ENCODE data around the gene NUDT16L1.
"Not testable (repeated sequence)": the region's sequence is repeated elsewhere in the genome, so short reads cannot be mapped to it uniquely, and the experiment has no call there.

The NUDT16L1 gene

DNA sequence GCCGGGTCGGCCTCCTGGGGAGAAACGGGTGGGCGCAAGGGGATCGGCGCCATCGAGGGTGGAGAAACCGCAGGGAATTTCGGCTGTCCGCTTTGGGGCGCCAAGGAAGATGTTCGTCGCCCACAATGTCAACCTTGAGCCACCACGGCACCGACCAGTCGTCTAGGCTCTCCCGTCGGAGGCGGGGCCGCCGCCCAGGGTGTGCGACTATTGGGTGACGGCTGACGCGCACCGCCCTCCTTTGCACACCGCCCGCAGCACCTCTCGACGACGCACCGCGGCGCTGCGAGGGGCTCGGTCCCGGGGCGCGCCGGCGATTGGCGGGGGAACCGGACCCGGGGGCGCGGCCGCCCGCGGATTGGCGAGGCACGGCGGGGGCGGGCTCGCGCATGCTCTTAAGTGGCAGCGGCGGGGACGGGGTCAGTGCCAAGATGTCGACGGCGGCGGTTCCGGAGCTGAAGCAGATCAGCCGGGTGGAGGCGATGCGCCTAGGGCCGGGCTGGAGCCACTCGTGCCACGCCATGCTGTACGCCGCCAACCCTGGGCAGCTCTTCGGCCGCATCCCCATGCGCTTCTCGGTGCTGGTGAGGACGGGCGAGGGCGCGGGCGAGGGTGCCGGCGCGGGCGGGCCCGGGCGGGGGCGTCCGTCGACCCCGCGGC lies at the start of gene NUDT16L1:
Gene NUDT16L1 (plus strand): TSS at position 267 of the 660 bp plus-strand sequence. CDS start 165 bp downstream, at position 432.
- DNase-seq (ENCODE audit: low read depth) = peak; percentile 60

DNA sequence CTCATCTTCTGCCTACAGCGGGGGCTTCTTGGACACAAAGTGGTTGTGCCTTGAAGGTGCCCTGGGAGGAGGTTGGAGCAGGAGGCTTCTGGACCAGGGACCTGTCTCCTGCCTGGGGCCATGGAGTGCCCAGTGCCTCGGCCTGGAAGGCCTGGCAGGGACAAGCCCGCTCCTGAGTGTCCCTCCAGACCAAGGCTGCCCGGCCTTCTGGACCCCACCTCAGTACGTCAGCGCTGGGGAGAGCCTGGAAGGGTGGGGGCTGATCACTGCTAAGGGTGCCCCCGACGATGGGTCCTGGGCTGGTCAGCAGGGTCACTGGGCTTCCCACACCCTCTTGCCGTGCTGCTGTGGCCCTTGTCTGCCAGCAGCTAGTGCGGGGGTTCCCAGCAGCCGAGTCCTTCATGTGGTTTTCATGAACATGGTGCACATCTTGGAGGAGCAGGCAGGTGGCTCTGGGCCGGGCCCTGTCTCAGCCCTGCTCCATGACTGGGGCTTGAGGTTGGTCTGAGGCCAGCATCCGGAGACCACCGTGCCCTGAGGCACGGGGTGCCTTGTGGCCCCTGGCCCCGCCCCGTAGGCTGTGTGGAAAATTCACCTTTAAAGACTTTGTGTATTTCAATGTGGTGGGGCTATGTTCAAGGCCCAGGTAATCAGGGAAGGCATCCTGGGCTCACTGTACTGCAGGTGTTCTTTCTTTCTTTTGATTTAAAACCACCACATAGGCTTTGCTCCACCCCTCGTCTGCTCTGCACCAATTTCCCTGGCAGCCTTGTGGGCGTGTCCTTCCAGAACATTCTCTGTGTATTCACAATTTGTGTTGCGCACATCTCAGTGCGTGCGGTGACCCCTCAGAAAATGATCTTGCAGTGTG lies 46.4 kb upstream of the NUDT16L1 start:
- DNase-seq (ENCODE audit: low read depth) = no peak

DNA sequence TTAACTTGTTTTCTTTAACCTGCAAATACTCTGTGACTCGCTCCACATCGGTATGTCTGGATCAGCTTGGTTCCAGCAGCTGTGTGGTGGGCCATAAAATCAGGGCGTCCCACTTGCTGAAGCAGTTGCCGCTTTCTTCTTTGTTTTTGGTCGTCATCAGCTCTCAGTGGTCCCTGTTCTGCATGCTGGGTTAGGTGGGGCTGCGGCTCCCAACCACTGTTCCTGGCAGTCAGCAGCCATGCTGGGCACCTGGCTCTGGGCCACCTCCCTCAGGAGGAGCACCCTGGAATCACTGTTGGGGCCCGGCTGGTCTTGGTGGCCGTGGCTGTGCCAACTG lies 45.8 kb upstream of the NUDT16L1 start:
- no peak for DNase-seq (ENCODE audit: low read depth)

DNA sequence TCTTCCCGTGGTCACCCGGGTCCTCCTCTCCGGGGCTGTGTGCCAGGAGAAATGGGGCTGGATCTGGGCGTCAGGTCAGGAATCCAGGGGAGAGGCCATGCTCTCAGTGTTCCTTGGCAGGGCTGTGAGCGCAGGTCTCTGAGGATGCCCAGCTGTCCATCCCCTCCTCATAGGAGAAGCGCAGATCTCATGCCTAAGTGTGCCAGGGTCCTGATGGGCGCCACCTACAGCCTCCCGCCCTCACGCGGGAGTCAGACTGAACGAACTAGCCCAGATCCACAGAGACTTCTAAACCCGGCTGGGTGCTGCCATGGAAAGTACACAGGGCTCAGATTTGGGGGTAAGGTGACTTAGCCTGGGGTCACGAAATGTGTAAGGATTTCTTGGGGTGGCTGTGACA lies 44.4 kb upstream of the NUDT16L1 start:
- DNase-seq (ENCODE audit: low read depth) = no peak

DNA sequence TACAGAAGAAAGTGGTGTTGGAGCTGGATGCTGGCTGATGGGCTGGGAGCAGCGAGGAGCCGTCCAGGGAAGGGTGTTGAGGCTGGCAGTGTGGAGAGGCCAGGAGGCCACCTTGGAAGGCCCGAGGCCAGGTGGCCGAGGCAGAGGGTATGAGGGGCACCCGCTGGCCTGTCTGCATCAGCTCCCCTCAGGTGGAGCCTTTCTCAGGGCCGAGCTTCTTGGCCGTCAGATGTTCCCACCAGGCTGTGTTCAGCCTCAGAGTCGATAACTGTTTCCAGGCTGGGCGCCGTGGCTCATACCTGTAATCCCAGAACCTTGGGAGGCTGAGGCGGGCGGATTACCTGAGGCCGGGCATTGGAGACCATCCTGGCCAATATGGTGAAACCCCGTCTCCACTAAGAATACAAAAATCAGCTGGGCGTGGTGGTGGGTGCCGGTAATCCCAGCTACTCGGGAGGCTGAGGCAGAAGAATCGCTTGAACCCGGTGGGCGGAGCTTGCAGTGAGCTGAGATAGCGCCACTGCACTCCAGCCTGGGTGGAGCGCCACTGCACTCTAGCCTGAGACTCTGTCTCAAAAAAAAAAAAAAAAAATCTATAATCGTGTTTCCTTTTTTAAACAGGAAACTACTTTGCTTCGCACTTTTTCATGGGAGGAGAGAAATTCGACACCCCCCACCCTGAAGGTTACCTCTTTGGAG lies 43.5 kb upstream of the NUDT16L1 start:
- DNase-seq (ENCODE audit: low read depth) = no peak

DNA sequence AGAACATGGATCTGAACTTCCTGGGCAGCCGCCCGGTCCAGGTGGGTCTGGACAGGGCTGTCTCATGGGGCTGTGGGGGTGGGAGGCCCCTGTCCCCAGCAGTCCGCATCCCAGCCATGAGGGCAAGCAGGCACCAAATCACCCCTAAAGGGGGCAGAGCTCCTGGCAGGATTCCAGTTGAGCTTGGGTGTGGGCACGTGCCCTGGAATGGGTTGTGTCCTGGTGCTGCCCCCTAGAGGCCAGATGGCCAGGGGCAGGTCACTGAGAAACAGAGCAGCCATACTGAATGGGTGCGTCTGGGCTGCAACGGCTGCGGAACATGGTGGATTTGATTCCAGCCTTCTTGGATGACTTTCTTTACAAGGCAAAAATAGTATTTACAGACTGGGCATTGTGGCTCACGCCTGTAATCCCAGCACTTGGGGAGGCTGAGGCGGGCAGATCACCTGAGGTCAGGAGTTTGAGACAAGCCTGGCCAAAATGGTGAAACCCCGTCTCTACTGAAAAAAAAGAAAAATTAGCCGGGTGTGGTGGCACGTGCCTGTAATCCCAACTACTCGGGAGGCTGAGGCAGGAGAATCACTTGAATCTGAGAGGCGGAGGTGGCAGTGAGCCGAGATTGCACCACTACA lies 42.8 kb upstream of the NUDT16L1 start:
- DNase-seq (ENCODE audit: low read depth) = not testable (repeated sequence)

DNA sequence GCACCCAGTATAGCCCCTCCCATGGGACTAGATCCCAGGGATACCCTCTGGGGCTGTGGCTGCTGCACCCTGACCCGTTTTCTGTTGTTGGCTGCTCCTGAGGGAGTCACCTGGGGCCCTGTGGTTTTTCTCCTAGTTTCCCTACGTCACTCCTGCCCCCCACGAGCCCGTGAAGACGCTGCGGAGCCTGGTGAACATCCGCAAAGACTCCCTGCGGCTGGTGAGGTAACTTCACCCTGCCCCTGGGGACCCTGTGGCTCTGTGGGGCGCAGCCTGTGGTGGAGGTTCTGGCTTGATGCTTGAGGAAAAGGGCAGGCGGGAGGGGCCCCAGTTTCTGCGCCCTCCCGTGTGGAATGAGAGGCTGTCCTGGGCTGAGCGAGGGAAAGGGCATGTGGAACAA lies 41.5 kb upstream of the NUDT16L1 start:
- DNase-seq (ENCODE audit: low read depth) = no peak

DNA sequence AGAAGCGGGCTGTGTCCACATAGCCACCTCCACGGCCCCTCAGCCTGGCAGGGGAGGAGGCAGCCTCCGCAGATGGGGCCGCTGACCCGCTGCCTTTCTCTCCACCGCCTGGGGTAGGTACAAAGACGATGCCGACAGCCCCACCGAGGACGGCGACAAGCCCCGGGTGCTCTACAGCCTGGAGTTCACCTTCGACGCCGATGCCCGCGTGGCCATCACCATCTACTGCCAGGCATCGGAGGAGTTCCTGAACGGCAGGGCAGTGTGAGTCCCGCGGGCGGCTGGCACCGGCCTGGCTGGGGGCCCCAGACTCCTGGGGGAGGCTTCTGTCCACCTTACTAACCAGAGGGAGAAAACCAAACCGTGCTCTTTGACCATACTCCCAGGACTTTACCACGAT lies 40.8 kb upstream of the NUDT16L1 start:
- DNase-seq (ENCODE audit: low read depth) = no peak

DNA sequence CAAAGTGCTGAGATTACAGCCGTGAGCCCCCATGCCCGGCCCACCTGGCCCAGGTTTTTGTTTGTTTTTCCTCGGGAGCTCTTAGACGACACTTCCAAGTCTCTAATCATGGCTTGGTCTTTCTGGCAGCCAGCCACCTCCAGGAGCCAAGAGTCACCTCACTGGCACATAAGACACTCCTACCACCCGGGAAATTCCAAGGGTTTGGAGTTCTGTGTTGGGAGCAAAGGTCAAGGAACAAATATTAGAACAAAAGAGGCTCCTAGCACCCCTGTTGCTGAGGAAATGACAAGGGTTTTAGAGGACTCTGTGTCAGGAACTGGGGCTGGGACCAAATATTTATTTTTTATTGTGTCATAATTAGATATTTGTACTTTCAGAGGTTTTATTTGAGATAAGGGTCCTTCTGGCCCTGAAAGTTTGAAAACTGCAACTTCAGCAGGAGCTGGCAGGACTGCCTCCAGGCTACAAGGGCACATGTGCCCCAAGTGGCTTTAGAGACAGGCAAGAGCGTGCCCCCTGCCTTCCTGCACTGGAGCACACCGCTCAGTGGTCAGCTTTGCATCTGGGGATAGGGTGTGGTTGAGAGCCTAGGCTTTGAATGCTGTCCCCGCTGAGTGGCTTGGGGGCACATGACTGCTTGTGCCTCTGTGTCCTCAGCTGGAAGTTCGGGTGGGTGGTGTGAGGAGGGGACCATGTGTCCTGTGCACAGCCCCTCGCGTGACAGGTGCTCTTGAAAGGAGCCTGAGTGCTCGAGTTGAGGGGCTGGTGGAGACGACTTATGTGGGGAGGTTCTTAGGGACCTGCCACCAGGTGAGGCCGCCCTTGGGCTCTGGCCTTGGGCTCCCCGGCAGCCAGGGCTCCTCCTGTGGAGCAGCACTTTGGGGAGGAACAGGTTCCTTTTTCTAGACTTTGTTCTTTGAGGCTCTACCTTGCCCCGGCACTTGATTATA lies 39.1 kb upstream of the NUDT16L1 start:
- DNase-seq (ENCODE audit: low read depth) = no peak

DNA sequence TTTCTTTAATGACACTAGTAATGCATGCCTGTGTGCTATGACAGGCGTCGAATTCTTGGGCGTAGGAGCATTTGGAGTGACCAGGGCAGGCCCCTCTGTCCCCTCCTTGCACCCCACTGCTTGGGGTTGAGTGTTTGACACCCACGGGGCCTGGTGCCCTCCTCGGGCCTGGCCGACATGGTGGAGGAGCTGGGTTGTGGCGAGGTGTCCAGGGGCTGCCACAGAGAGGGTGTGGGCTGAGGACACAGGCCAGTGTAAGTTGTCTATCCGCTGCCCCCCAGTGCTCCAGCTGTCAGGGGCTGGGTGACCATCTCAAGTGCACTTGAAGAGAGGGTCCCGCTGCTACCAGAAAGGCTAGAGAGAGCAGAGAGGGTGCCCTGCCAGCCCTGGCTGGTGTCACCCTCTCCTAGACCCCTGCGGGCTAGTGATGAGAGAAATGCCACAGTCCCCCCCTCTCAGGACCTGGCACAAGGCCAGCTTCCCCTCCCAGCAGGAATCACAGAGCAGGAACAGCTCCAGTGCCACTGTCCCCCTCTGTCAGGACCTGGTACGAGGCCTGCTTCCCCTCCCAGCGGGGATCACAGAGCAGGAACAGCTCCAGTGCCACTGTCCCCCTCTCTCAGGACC lies 38.3 kb upstream of the NUDT16L1 start:
- no peak for DNase-seq (ENCODE audit: low read depth)

DNA sequence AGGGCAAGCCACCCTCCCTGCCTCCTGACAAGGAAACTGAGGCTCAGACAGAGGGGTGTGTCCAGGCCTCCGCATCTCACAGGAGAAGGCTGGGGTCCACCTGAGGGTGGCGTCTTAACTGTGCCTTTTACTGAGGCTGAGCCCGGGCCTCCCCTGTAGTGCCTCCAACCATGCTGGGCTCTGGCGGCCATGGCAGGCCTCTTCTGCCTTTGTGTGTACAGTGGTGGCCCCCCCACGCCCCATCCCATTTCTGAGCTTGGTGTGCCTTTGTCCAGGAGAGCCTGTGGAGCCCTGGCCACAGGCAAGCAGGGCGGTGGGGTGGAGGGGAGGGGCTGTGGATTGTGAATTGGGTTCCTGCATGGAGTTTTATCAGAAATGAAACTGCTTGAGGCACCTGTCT lies 37.6 kb upstream of the NUDT16L1 start:
- no peak for DNase-seq (ENCODE audit: low read depth)

DNA sequence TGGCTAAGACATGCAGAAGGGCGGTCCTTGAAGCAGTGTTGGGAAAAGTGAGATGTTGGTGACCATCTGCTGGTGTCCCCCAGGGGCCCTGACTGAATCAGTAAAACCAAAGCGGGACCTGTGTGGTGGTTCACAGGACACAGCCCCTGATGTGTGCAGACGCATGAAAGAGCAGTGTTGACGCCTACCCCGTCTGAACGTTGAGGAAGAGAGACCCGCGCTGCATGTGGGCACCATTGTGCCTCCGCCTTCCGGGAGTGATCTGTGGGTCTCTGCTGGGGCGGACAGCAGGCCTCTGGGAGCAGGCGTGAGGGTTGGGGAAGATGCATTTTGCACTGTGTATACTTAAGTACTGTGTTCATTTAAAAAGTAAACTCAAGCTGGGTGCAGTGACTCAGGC lies 37.1 kb upstream of the NUDT16L1 start:
- DNase-seq (ENCODE audit: low read depth) = no peak

DNA sequence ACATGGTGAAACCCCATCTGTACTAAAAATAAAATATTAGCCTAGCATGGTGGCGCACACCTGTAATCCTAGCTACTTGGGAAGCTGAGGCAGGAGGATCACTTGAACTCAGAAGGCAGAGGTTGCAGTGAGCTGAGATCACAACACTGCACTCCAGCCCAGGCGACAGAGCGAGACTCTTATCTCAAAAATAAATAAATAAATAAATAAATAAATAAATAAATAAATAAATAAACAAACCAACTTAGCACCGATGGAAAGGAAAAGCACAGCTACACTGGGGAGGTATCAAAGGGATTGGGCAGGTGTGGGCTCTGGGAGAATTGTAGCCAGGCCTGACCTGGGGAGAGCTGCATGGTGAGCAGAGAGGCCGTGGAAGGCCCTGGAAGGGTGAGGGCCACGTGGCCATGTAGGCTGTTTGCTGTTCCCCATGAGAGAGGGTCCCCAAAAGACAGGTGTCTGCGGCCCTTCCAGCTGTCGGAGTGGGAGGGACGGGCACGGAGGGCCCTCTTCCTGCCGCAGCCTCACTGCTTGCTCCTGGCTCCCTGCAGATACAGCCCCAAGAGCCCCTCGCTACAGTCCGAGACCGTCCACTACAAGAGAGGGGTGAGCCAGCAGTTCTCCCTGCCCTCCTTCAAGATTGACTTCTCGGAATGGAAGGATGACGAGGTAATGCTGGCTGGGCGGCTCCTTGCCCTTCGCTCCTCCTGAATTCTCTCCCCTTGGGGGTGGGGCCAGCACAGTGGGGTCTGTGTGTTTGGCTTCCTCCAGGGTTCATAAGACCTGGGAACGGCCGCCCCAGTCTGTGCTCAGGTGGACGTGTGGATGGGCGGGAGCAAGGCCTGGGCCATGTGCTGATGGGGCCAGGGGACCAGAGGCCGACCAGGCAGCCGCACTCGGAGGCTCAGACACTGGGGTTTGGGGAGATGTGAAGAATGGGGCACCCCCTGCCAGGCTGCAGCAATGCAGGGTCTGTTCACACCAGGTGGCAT lies 36.4 kb upstream of the NUDT16L1 start:
- DNase-seq (ENCODE audit: low read depth) = no peak

DNA sequence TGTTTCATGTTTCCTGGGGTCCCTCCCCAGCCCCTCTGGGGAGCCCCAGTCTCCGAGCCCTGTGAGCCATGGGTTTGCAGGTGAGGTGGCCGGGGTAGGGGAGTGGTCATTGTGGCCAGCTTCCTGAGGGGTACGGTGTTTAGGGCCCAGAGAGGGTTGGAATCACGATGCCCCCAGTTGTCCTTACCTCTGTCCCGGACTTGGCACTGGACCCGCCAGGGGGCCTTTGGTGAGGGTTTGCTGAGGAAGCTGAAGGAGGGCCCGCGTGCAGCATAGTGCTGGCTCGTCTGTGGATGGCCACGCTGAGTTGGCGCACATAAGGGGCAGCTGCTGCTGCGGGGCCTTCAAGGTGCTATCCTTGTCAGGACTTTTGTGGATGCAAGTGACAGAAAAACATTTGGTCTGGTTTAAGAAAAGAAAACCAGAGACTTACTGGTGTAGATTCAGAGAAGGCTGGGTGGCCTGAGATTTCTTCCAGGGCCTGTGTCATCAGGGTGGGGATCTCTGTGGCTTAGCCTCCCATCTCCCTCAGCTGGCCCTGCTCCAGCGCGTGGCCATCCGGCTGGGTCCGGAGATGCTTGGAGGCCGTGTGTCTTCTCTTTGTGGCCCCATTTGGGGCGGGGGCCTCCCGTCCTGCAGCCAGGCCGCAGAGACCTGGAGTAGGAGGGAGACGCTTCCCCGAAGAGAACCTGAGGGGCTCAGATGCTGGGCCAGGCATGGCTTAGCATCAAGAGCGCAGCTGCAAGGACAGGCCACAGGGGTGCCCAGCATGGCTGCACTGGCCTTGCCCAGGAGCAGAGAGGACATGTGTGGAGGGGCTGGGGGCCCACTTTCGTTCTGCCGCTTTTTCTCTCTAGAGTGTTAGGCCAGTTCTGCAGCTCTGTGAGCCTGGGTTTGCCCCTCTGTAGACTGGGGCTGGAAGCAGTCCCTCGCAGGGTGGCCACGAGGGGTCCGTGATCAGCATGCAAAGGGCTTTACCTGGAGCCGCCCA lies 33.7 kb upstream of the NUDT16L1 start:
- no peak for DNase-seq (ENCODE audit: low read depth)

DNA sequence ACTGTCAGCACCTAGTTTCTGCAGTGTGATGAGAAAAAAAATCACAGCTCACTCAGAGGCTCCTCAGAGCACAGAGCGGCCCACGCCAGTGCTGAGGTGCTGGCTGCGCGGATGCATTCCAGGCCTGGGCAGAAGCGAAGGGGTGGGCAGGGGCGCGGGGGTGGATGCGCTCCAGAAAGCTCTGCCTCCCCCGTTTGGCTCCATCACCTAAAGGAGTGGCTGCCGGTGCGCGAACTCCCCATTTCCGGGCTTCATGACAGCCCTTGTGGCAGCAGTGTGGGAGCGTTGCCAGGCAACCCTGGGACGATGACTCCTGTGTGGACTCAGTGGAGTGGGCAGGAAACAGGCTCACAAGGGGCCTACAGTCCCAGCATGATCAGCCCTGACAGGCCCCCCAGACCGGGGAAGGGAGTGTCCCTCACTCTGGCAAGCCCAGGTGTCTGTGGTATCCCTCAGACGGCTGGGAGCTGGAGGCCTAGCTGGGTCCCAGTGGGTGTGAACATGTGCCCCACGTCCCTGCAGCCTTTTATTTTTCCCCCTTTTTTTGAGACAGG lies 32.8 kb upstream of the NUDT16L1 start:
- DNase-seq (ENCODE audit: low read depth) = peak; percentile 14

DNA sequence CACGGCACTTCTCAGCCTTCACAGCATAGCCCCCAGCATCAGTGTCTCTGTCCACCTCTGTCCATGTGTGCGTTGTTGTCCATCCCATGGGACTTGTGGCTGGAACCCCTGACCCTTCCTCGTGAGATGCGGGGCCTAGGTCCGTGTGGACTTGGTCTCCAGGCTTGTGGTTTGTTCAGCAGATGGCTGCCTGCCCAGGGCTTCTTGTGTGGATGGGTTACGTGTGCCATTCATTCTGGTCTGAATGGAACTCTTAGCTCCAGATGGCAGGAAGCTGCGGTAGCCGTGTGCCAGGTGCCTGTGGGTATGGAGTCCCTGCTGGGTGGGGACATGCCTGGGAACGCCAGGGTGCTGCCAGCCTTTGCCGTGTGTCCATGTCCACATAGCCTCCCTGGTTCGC lies 31.7 kb upstream of the NUDT16L1 start:
- no peak for DNase-seq (ENCODE audit: low read depth)

DNA sequence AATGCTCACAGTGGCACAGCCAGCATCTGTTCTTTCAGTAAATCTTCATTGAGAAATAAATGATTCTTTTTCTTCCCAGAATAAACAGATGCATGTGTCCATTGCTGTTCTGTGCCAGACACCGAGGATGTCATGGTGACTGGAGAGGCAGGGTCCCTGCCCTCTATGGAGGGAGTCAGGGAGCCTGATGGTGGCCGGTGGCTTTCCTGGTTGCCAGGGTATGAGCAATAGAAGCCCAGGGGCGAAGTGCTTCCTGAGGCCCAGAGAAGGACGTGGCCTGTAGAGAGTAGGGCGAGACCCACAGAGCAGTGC lies 29.9 kb upstream of the NUDT16L1 start:
- DNase-seq (ENCODE audit: low read depth) = no peak

DNA sequence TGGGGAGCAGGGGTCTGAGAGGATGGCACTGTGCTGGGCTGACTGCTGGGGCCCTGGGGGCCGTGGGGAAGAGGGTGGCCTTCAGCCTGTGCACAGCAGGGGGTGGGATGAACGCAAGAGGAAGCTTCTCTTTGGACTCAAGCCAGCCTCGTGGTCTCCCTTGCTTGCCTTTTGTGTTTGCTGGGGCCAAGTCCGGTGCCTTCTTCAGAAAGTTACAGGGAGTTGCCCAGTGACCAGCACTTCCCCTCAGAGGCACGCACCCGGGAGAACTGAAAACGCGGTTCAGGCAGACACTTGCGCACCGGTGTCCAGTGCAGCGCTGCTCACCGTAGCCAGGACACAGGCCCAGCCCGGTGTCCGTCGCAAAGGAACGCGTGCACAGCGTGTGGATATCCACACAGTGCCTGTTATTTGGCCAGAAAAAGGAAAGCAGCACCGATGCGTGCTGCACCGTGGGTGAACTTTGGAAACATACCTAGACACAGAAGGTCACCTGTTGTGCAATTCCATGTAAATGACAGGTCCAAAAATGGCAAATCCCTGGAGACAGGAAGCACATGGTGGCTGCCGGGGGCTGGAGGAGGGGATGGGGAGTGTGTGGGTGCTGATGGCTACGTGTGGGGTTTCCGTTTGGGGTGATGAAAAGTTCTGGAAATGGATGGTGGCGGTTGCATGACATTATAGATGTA lies 29.4 kb upstream of the NUDT16L1 start:
- no peak for DNase-seq (ENCODE audit: low read depth)
